ENCODE results near the gene CCNB1IP1. TPM values are rescaled to one million over a fixed set of nuclear protein-coding genes. Genes with fewer than 3 reads are reported as not detected.
A peak's percentile ranks its signal among the peaks of the same experiment; 100 is the strongest.

Gene CCNB1IP1
- total and polyA plus RNA-seq, 2 experiments from 2014 or later = 13.5 to 52.0 TPM

- H3K27ac ChIP-seq = no peak overlapping the region
- H3K4me3 ChIP-seq = peak overlapping the region; percentile 96; the same call in 1 of the 2 replicates
- DNase-seq = no peak
- H3F3A ChIP-seq (ENCODE audit: insufficient read depth) = peaks cover 10% of the 10 kb centered on the region; the same call in 1 of the 2 replicates
- peaks cover 27% of the 10 kb centered on the region for H3K79me2 ChIP-seq (ENCODE audit: insufficient read depth)
- 95 to 100% methylated on average over 1 of the region's 1 CpG for WGBS, 2 experiments (ENCODE audit: low coverage in 1 of 2, low lambda C conversion rate in 2 of 2, missing lambda C conversion rate in 2 of 2)
- no peaks in the 10 kb centered on the region for H4K20me1 ChIP-seq (ENCODE audit: insufficient read depth)
- no peaks in the 10 kb centered on the region for H3K9me2 ChIP-seq (ENCODE audit: insufficient read depth)
- no peaks in the 10 kb centered on the region for H3K27me3 ChIP-seq (replicated peaks; ENCODE audit: insufficient read depth)
- H2AFZ ChIP-seq = no peak overlapping the region
- TF ChIP-seq EZH2phosphoT487 (IDR thresholded peaks at IDR 0.05; ENCODE audit: insufficient read depth, low read depth) (no peak), EZH2 (IDR thresholded peaks at IDR 0.05; ENCODE audit: insufficient read depth, poor library complexity, severe bottlenecking) (no peak)
- in situ Hi-C loops (cut with MboI) = no loop called here
- peaks cover 16% of the 10 kb centered on the region for H3K4me1 ChIP-seq (ENCODE audit: insufficient read depth)
- no peak overlapping the region for H3K9ac ChIP-seq
- 0 out of 2 replicates have a peak, but pooled peaks cover 2% of the 10 kb centered on the region for H3K36me3 ChIP-seq (ENCODE audit: low read depth)
- no peak overlapping the region for H3K4me2 ChIP-seq (ENCODE audit: unreplicated experiment)
- H3K9me3 ChIP-seq (ENCODE audit: low read depth) = no peaks in the 10 kb centered on the region
Observed at GRCh38 chr14:20306079-20306423, 27.0 kb downstream of the CCNB1IP1 start.

GRCh38 chr14:20305265-20306078 is 27.6 kb downstream of the CCNB1IP1 start, which contains the start of gene TTC5:
Gene TTC5 (minus strand): TSS chr14:20305951. CDS start chr14:20305937, 14 bp downstream.
- H3K9ac ChIP-seq = peak within 1 kb of the TSS; percentile 86
- H3K36me3 ChIP-seq (ENCODE audit: low read depth) = 0 out of 2 replicates have a peak, but pooled peaks cover 3% of the 10 kb centered on the region
- in situ Hi-C loops (cut with MboI) = no loop called here
- no peaks in the 10 kb centered on the region for H4K20me1 ChIP-seq (ENCODE audit: insufficient read depth)
- peak; percentile 82 for DNase-seq
- H3K79me2 ChIP-seq (ENCODE audit: insufficient read depth) = peaks cover 27% of the 10 kb centered on the region
- peak within 1 kb of the TSS; percentile 96 for H3K4me3 ChIP-seq
- H3K4me1 ChIP-seq (ENCODE audit: insufficient read depth) = peaks cover 16% of the 10 kb centered on the region
- peak within 1 kb of the TSS; percentile 93 for H3K4me2 ChIP-seq (ENCODE audit: unreplicated experiment)
- no peaks in the 10 kb centered on the region for H3K9me2 ChIP-seq (ENCODE audit: insufficient read depth)
- peak within 1 kb of the TSS; percentile 98 for H2AFZ ChIP-seq
- WGBS, 2 experiments (ENCODE audit: low coverage in 1 of 2, low lambda C conversion rate in 2 of 2, missing lambda C conversion rate in 2 of 2) = 0 to 1% methylated on average over 27 of the region's 27 CpGs
- peak within 1 kb of the TSS; percentile 49 for H3K27ac ChIP-seq
- TF ChIP-seq EZH2phosphoT487 (IDR thresholded peaks at IDR 0.05; ENCODE audit: insufficient read depth, low read depth) = no peak
- TF ChIP-seq EZH2 (IDR thresholded peaks at IDR 0.05; ENCODE audit: insufficient read depth, poor library complexity, severe bottlenecking) = no peak
- no peaks in the 10 kb centered on the region for H3K27me3 ChIP-seq (replicated peaks; ENCODE audit: insufficient read depth)
- H3K9me3 ChIP-seq (ENCODE audit: low read depth) = no peaks in the 10 kb centered on the region
- H3F3A ChIP-seq (ENCODE audit: insufficient read depth) = peaks cover 10% of the 10 kb centered on the region; the same call in 1 of the 2 replicates

GRCh38 chr14:20302042-20302755 is 30.9 kb downstream of the CCNB1IP1 start:
- Histone ChIP-seq H3K4me1 (ENCODE audit: insufficient read depth) (peaks cover 16% of the 10 kb centered on the region), H3K9me2 (ENCODE audit: insufficient read depth) (no peaks in the 10 kb centered on the region), H3K9me3 (ENCODE audit: low read depth) (no peaks in the 10 kb centered on the region), H3K27ac (peak overlapping the region; percentile 16), H3K36me3 (ENCODE audit: low read depth) (peaks cover 25% of the 10 kb centered on the region), H3K9ac (no peak overlapping the region), H4K20me1 (ENCODE audit: insufficient read depth) (no peaks in the 10 kb centered on the region), H3K79me2 (ENCODE audit: insufficient read depth) (peaks cover 27% of the 10 kb centered on the region), H3F3A (ENCODE audit: insufficient read depth) (peaks cover 10% of the 10 kb centered on the region; the same call in 1 of the 2 replicates), H2AFZ (no peak overlapping the region), H3K27me3 (replicated peaks; ENCODE audit: insufficient read depth) (no peaks in the 10 kb centered on the region), H3K4me2 (ENCODE audit: unreplicated experiment) (no peak overlapping the region), H3K4me3 (no peak overlapping the region)
- peak; percentile 70 for DNase-seq
- TF ChIP-seq EZH2 (IDR thresholded peaks at IDR 0.05; ENCODE audit: insufficient read depth, poor library complexity, severe bottlenecking) (no peak), EZH2phosphoT487 (IDR thresholded peaks at IDR 0.05; ENCODE audit: insufficient read depth, low read depth) (no peak)
- in situ Hi-C loops (cut with MboI) = no loop called here
- WGBS, 2 experiments (ENCODE audit: low coverage in 1 of 2, low lambda C conversion rate in 2 of 2, missing lambda C conversion rate in 2 of 2) = 59% methylated on average over 1 of the region's 1 CpG

- no peaks in the 10 kb centered on the region for H4K20me1 ChIP-seq (ENCODE audit: insufficient read depth)
- H3F3A ChIP-seq (ENCODE audit: insufficient read depth) = no peaks in the 10 kb centered on the region
- no peak overlapping the region for H3K4me3 ChIP-seq
- no peak overlapping the region for H3K9ac ChIP-seq
- 97 to 98% methylated on average over 4 of the region's 4 CpGs for WGBS, 2 experiments (ENCODE audit: low coverage in 1 of 2, low lambda C conversion rate in 2 of 2, missing lambda C conversion rate in 2 of 2)
- no peaks in the 10 kb centered on the region for H3K4me1 ChIP-seq (ENCODE audit: insufficient read depth)
- H3K4me2 ChIP-seq (ENCODE audit: unreplicated experiment) = no peak overlapping the region
- no peak overlapping the region for H3K27ac ChIP-seq
- H3K9me3 ChIP-seq (ENCODE audit: low read depth) = no peaks in the 10 kb centered on the region
- H3K9me2 ChIP-seq (ENCODE audit: insufficient read depth) = no peaks in the 10 kb centered on the region
- H3K27me3 ChIP-seq (replicated peaks; ENCODE audit: insufficient read depth) = no peaks in the 10 kb centered on the region
- H2AFZ ChIP-seq = no peak overlapping the region
- in situ Hi-C loops (cut with MboI) = no loop called here
- TF ChIP-seq EZH2phosphoT487 (IDR thresholded peaks at IDR 0.05; ENCODE audit: insufficient read depth, low read depth) (no peak), EZH2 (IDR thresholded peaks at IDR 0.05; ENCODE audit: insufficient read depth, poor library complexity, severe bottlenecking) (no peak)
- H3K79me2 ChIP-seq (ENCODE audit: insufficient read depth) = no peaks in the 10 kb centered on the region
- no peak for DNase-seq
- H3K36me3 ChIP-seq (ENCODE audit: low read depth) = peaks cover 61% of the 10 kb centered on the region
Observed at GRCh38 chr14:20295067-20295466, 38.0 kb downstream of the CCNB1IP1 start.
